ENCODE measurements around the gene BRD8.

The BRD8 gene

DNA sequence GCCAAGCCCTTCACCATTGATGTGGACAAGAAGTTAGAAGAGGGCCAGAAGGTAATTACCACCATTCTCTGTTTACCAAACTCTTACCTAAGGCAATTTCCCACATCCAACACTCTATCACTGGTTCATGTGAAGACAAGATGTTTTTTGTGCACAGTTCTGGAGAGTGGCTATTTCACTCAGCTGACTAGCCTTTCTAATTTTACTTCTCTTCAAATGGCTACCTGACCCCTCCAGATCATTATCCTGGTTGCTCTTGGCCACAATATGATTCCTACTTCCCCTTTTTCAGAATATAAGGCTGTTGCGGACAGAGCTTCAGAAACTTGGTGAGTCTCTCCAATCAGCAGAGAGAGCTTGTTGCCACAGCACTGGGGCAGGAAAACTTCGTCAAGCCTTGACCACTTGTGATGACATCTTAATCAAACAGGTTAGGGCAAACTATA lies 7.6 kb upstream of the BRD8 start:
- no peak overlapping the region for H3K27ac ChIP-seq (ENCODE audit: low read depth, low read length)
- H3K4me1 ChIP-seq (ENCODE audit: control insufficient read depth, insufficient read depth, low read length): no peaks in the 10 kb centered on the region
- peaks cover 98% of the 10 kb centered on the region for H3K36me3 ChIP-seq (ENCODE audit: control insufficient read depth, insufficient read depth, low read length)

DNA sequence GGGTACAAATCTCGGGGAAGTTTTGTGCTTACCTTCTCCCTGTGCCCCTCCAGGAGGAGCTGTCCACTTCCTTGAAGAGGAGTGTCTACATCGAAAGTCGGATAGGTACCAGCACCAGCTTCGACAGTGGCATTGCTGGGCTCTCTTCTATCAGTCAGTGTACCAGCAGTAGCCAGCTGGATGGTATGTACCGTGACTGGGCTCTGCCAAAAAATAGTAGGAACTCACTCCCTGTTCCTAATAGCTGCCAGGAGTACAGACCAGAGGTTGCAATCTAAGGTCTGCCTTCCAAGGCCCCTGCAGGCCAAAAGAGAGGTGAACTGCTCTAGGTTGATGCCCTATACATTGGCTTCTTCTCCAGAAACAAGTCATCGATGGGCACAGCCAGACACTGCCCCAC lies 4.4 kb upstream of the BRD8 start:
- peaks cover 70% of the 10 kb centered on the region for H3K36me3 ChIP-seq (ENCODE audit: control insufficient read depth, insufficient read depth, low read length)
- no peak overlapping the region for H3K9ac ChIP-seq (ENCODE audit: low read length)
- H3K4me1 ChIP-seq (ENCODE audit: control insufficient read depth, insufficient read depth, low read length): no peaks in the 10 kb centered on the region

More for the DNA sequence above, 7.6 kb upstream of the BRD8 start:
- no peak overlapping the region for H3K9ac ChIP-seq (ENCODE audit: low read length)
- H3K27me3 ChIP-seq (ENCODE audit: control insufficient read depth, insufficient read depth, low read length): no peaks in the 10 kb centered on the region
- no peaks in the 10 kb centered on the region for H3K9me3 ChIP-seq (ENCODE audit: control insufficient read depth, insufficient read depth, low read depth, low read length)
- H3K4me3 ChIP-seq (ENCODE audit: low read depth, low read length): no peak overlapping the region

DNA sequence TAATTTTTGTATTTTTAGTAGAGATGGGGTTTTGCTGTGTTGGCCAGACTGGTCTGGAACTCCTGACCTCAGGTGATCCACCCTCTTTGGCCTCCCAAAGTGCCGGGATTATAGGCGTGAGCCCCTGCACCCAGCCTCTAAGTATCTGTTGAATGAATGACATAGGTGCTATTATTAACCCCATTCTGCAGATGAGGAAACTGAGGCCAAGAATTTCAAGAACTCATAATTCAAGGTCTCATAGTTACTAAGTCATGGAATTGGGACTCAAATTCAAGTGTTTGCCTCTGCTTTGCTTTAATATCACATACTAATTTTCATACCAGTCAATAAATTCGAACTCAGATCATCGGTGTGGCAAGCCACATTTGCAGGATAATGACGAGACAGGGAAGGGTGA lies 2.4 kb upstream of the BRD8 start:
- H3K36me3 ChIP-seq (ENCODE audit: control insufficient read depth, insufficient read depth, low read length): peaks cover 60% of the 10 kb centered on the region
- no peak overlapping the region for H3K4me3 ChIP-seq (ENCODE audit: low read depth, low read length)
- H3K27me3 ChIP-seq (ENCODE audit: control insufficient read depth, insufficient read depth, low read length): no peaks in the 10 kb centered on the region
- no peak overlapping the region for H3K27ac ChIP-seq (ENCODE audit: low read depth, low read length)
- H3K9ac ChIP-seq (ENCODE audit: low read length): no peak overlapping the region
- H3K4me1 ChIP-seq (ENCODE audit: control insufficient read depth, insufficient read depth, low read length): peaks cover 4% of the 10 kb centered on the region; the same call in 1 of the 2 replicates
- no peaks in the 10 kb centered on the region for H3K9me3 ChIP-seq (ENCODE audit: control insufficient read depth, insufficient read depth, low read depth, low read length)

More for the DNA sequence above, 4.4 kb upstream of the BRD8 start:
- no peak overlapping the region for H3K27ac ChIP-seq (ENCODE audit: low read depth, low read length)
- no peaks in the 10 kb centered on the region for H3K9me3 ChIP-seq (ENCODE audit: control insufficient read depth, insufficient read depth, low read depth, low read length)
- no peaks in the 10 kb centered on the region for H3K27me3 ChIP-seq (ENCODE audit: control insufficient read depth, insufficient read depth, low read length)
- no peak overlapping the region for H3K4me3 ChIP-seq (ENCODE audit: low read depth, low read length)

DNA sequence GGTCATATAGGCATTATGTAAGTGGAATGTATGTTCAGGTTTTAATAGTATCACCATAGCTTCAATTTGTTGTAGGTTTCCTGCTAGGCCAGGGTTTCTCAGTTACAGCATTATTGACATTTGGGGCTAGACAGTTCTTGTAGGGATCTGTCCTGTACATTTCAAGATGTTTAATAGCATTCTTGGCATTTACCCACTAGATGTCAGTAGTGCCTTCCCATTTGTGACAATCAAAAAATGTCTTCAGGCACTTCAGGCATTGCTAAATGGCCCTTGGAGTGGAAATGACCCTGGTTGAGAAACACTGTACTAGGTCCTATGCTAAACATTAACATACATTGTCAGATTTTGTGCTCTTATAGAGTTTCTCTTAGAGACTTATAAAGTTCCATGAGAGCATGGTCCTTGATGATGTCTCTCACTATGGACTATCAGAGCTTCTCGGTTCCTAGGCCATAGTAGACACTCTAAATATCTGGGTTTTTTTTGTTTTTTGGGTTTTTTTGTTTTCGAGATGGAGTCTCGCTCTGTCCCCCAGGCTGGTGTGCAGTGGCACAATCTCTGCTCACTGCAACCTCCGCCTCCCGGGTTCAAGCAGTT lies 1.9 kb upstream of the BRD8 start:
- H3K36me3 ChIP-seq (ENCODE audit: control insufficient read depth, insufficient read depth, low read length): peaks cover 58% of the 10 kb centered on the region

DNA sequence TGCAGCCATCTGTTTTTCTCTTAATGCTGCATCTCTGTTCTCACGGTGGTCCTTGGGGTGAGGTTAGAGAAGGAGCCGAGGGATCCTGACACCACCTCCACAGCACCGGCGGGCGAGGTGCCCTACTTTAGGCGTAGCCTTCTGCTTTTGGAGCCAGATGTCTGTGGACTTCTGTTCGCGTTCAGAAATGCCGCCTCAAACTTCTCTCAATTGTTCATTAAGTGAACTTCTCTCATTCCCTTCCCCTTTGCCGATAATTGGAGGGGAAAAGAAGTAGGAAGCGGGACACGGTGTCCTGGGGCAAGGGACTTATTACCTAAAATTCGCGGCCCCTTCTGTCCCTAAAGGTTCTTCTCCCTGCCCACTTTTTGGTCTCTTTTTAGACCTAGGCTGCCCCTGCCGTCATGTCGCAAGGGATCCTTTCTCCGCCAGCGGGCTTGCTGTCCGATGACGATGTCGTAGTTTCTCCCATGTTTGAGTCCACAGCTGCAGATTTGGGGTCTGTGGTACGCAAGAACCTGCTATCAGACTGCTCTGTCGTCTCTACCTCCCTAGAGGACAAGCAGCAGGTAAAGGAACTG lies 937 bp upstream of the BRD8 start:
- H3K9me3 ChIP-seq (ENCODE audit: control insufficient read depth, insufficient read depth, low read depth, low read length): no peaks in the 10 kb centered on the region
- peak overlapping the region; percentile 37 for H3K27ac ChIP-seq (ENCODE audit: low read depth, low read length)
- H3K4me1 ChIP-seq (ENCODE audit: control insufficient read depth, insufficient read depth, low read length): peaks cover 4% of the 10 kb centered on the region; the same call in 1 of the 2 replicates
- peak overlapping the region; percentile 75 for H3K4me3 ChIP-seq (ENCODE audit: low read depth, low read length)
- no peaks in the 10 kb centered on the region for H3K27me3 ChIP-seq (ENCODE audit: control insufficient read depth, insufficient read depth, low read length)
- H3K36me3 ChIP-seq (ENCODE audit: control insufficient read depth, insufficient read depth, low read length): peaks cover 55% of the 10 kb centered on the region
- peak overlapping the region; percentile 84 for H3K9ac ChIP-seq (ENCODE audit: low read length)

More for the DNA sequence above, 1.9 kb upstream of the BRD8 start:
- H3K27ac ChIP-seq (ENCODE audit: low read depth, low read length): no peak overlapping the region
- H3K9me3 ChIP-seq (ENCODE audit: control insufficient read depth, insufficient read depth, low read depth, low read length): no peaks in the 10 kb centered on the region
- H3K4me1 ChIP-seq (ENCODE audit: control insufficient read depth, insufficient read depth, low read length): peaks cover 4% of the 10 kb centered on the region; the same call in 1 of the 2 replicates
- no peaks in the 10 kb centered on the region for H3K27me3 ChIP-seq (ENCODE audit: control insufficient read depth, insufficient read depth, low read length)
- H3K9ac ChIP-seq (ENCODE audit: low read length): peak overlapping the region; percentile 29
- H3K4me3 ChIP-seq (ENCODE audit: low read depth, low read length): peak overlapping the region; percentile 75

DNA sequence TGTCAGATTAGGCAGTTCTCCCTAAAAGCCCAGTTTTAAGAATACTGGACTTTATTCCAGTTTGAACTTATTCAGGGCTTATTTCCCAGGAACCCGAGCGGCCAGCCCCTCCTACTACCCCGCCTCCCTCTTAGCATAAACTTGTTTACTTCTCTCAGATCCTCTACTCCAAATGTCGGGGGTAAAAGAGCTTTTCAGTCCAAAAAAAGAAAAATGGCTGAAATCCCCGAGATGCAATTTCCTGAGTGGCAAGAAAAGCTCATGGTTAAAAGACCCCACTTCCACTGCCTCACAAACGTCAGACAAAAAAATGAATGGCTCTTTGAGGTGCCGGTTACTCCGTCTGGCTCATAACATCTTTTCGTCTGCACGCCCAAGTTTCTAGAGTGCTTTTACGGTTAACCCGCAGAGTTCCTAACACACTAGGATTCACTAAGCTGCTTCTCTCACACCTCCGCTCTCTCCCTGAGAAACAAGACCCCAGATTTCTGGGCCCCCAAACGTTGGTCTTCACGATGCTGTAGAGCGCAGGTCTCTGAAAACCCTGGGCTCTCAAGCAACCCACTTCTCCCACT lies 402 bp downstream of the BRD8 start:
- peaks cover 4% of the 10 kb centered on the region; the same call in 1 of the 2 replicates for H3K4me1 ChIP-seq (ENCODE audit: control insufficient read depth, insufficient read depth, low read length)
- H3K4me3 ChIP-seq (ENCODE audit: low read depth, low read length): peak overlapping the region; percentile 75
- H3K9ac ChIP-seq (ENCODE audit: low read length): peak overlapping the region; percentile 84
- H3K9me3 ChIP-seq (ENCODE audit: control insufficient read depth, insufficient read depth, low read depth, low read length): no peaks in the 10 kb centered on the region
- H3K27ac ChIP-seq (ENCODE audit: low read depth, low read length): peak overlapping the region; percentile 42
- H3K36me3 ChIP-seq (ENCODE audit: control insufficient read depth, insufficient read depth, low read length): peaks cover 55% of the 10 kb centered on the region
- H3K27me3 ChIP-seq (ENCODE audit: control insufficient read depth, insufficient read depth, low read length): no peaks in the 10 kb centered on the region

DNA sequence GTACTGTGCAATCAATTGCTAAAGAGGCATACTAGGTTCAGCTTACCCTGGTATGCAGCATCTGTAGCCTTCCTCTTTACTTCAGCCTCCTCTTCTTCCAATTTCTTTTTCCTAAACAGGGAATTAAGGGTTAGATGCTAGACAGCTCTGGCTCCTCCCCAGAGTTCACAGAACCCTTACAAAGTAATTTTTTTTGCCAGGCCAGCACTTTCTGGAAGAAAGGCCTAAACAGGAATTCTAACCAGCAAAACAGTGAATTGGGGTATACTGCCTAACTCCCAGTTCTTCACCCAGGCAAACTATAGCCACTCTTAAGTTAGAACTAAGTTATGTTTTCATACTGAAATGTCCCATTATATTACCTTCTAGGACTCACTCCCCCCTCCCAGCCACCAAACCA lies 8.1 kb downstream of the BRD8 start:
- peaks cover 97% of the 10 kb centered on the region for H3K36me3 ChIP-seq (ENCODE audit: control insufficient read depth, insufficient read depth, low read length)

DNA sequence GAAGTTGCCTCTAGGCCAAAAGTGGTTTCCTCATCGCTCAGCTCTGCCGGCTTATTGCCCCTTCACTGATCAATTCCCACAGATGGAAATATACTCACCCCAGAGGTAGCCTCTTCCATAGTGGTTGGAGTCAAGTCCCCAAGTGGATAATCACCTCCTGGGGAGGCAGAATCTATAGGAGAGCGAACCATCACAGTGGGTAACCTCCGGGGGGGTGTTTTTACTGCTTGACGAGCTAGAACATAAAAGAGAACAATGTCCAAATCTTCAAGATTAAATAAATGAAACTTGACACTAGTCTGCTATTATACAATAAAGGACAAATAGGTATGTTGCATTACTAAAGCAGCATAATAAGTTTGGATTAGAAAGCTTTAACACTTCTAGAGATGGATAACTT lies 9.3 kb downstream of the BRD8 start:
- H3K4me3 ChIP-seq (ENCODE audit: low read depth, low read length): no peak overlapping the region
- H3K9ac ChIP-seq (ENCODE audit: low read length): no peak overlapping the region
- H3K36me3 ChIP-seq (ENCODE audit: control insufficient read depth, insufficient read depth, low read length): peaks cover 100% of the 10 kb centered on the region
- H3K27me3 ChIP-seq (ENCODE audit: control insufficient read depth, insufficient read depth, low read length): no peaks in the 10 kb centered on the region
- H3K9me3 ChIP-seq (ENCODE audit: control insufficient read depth, insufficient read depth, low read depth, low read length): no peaks in the 10 kb centered on the region
- H3K4me1 ChIP-seq (ENCODE audit: control insufficient read depth, insufficient read depth, low read length): no peaks in the 10 kb centered on the region
- H3K27ac ChIP-seq (ENCODE audit: low read depth, low read length): no peak overlapping the region

More for the DNA sequence above, 8.1 kb downstream of the BRD8 start:
- no peak overlapping the region for H3K4me3 ChIP-seq (ENCODE audit: low read depth, low read length)
- H3K9me3 ChIP-seq (ENCODE audit: control insufficient read depth, insufficient read depth, low read depth, low read length): no peaks in the 10 kb centered on the region
- H3K27ac ChIP-seq (ENCODE audit: low read depth, low read length): no peak overlapping the region
- no peak overlapping the region for H3K9ac ChIP-seq (ENCODE audit: low read length)
- H3K4me1 ChIP-seq (ENCODE audit: control insufficient read depth, insufficient read depth, low read length): no peaks in the 10 kb centered on the region
- H3K27me3 ChIP-seq (ENCODE audit: control insufficient read depth, insufficient read depth, low read length): no peaks in the 10 kb centered on the region

DNA sequence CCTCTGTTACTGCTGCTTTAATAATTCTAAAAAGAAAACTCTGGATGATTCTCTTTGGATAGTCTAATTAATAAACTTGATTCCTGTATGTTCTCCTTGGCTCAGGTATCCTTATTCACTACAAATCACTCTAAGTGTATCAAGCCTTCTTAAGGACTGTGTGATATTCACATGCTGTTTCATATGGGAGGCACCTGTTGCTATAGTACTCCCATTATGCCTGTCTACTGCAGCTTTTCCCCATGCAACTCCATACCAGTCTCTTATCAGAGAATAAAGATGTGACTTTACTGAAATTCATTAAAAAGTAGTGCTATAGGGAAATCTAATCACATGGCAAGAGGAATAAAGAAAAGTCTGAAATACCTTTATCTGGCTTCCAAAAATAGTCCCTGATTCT lies 14.7 kb downstream of the BRD8 start:
- no peaks in the 10 kb centered on the region for H3K4me1 ChIP-seq (ENCODE audit: control insufficient read depth, insufficient read depth, low read length)
- peaks cover 100% of the 10 kb centered on the region for H3K36me3 ChIP-seq (ENCODE audit: control insufficient read depth, insufficient read depth, low read length)

DNA sequence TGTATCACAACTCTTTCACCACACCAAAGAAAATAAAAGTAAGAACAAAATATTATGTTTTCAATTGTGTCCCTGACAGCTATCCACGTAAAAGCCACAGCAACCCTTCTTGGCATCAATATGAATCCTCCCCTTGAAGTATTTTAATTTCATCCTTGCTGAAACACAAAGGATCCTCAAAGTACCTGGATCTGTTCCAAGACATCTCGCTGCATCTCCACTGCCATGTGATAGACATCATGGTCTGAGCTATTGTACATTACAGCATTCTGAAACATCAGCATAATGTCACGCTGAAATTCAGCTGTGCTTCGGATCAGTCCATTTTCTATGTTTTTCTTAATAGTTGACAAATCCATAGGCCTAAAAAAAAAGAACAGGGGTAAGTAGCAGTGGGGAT lies 17.7 kb downstream of the BRD8 start:
- Histone ChIP-seq H3K4me1 (ENCODE audit: control insufficient read depth, insufficient read depth, low read length) (no peaks in the 10 kb centered on the region), H3K9me3 (ENCODE audit: control insufficient read depth, insufficient read depth, low read depth, low read length) (no peaks in the 10 kb centered on the region), H3K27me3 (ENCODE audit: control insufficient read depth, insufficient read depth, low read length) (no peaks in the 10 kb centered on the region), H3K4me3 (ENCODE audit: low read depth, low read length) (no peak overlapping the region), H3K9ac (ENCODE audit: low read length) (no peak overlapping the region), H3K36me3 (ENCODE audit: control insufficient read depth, insufficient read depth, low read length) (peaks cover 93% of the 10 kb centered on the region), H3K27ac (ENCODE audit: low read depth, low read length) (no peak overlapping the region)

More for the DNA sequence above, 14.7 kb downstream of the BRD8 start:
- Histone ChIP-seq H3K9me3 (ENCODE audit: control insufficient read depth, insufficient read depth, low read depth, low read length) (no peaks in the 10 kb centered on the region), H3K27ac (ENCODE audit: low read depth, low read length) (no peak overlapping the region), H3K4me3 (ENCODE audit: low read depth, low read length) (no peak overlapping the region), H3K27me3 (ENCODE audit: control insufficient read depth, insufficient read depth, low read length) (no peaks in the 10 kb centered on the region), H3K9ac (ENCODE audit: low read length) (no peak overlapping the region)

DNA sequence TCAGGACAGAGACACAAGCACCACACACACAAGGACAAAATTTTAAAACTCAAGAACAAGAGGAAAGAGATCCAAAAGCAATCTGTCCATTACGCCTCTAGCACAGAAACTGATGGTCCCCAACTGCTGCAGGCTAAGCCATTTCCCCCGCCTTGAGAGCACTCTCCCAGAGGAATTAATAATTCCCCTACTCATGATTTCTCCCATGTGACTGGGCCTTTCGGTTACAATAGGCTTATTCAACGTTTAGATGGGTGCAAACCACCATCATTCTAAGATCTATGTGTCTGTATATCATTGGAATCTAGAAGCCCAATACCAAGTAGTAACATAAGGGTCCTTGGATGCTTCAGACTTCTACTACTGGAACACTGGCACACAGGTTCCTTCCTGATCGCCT lies 18.8 kb downstream of the BRD8 start:
- Histone ChIP-seq H3K36me3 (ENCODE audit: control insufficient read depth, insufficient read depth, low read length) (peaks cover 85% of the 10 kb centered on the region), H3K27ac (ENCODE audit: low read depth, low read length) (no peak overlapping the region), H3K4me3 (ENCODE audit: low read depth, low read length) (no peak overlapping the region), H3K27me3 (ENCODE audit: control insufficient read depth, insufficient read depth, low read length) (no peaks in the 10 kb centered on the region), H3K9ac (ENCODE audit: low read length) (no peak overlapping the region), H3K4me1 (ENCODE audit: control insufficient read depth, insufficient read depth, low read length) (no peaks in the 10 kb centered on the region), H3K9me3 (ENCODE audit: control insufficient read depth, insufficient read depth, low read depth, low read length) (no peaks in the 10 kb centered on the region)
